ENCODE data around the gene PROX2.

PROX2 gene, protein sequence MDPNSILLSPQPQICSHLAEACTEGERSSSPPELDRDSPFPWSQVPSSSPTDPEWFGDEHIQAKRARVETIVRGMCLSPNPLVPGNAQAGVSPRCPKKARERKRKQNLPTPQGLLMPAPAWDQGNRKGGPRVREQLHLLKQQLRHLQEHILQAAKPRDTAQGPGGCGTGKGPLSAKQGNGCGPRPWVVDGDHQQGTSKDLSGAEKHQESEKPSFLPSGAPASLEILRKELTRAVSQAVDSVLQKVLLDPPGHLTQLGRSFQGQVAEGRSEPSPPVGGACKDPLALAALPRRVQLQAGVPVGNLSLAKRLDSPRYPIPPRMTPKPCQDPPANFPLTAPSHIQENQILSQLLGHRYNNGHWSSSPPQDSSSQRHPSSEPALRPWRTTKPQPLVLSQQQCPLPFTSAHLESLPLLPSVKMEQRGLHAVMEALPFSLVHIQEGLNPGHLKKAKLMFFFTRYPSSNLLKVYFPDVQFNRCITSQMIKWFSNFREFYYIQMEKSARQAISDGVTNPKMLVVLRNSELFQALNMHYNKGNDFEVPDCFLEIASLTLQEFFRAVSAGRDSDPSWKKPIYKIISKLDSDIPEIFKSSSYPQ

DNA sequence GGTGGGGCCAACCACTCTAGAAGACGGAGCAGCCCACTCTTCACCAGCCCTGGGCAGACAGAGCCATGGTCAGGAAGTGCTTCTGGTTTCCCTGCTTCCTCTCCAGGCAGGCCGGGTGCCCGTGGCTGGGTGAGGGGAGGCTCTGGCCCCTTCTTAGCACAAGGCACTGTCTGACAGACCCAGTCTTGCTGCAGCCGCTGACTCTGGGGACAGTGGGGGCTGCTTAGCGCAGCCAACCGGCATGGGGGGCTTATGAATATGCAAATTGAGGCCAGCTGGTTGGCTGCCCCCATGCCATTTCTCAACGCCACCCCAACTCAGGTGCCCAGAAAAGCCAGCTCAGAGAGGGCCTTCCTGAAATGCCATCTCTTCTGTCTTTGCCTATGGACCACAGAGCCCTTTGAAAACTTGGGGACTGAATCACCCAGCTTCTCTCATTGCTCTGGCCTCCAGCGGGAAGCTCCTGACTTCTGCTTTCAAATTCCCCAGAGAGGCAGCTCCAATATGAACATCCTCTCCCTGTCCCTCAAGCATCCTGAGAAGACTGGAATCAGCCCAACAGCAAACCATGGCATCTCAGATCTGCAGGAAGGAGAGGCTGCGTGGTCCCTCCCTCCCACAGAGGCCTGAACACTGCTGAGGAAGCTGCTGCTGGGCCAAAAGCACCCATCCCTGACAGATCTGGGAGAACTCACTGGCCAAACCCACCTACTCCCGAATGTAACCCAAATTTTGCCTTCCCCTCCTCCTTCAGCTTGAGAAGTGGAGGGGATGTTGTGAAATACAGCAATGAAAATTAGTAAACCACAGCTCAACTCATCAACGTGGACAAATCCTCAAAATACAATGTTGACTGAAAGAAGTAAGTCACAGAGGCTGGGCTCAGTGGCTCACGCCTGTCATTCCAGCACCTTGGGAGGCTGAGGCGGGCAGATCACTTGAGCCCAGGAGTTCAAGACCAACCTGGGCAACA lies at the start of gene PROX2:
Gene PROX2 (minus strand): TSS at position 205 of the 973 bp plus-strand sequence. CDS start 12,311 bp downstream, outside the sequence.
- DNase-seq: no peak

DNA sequence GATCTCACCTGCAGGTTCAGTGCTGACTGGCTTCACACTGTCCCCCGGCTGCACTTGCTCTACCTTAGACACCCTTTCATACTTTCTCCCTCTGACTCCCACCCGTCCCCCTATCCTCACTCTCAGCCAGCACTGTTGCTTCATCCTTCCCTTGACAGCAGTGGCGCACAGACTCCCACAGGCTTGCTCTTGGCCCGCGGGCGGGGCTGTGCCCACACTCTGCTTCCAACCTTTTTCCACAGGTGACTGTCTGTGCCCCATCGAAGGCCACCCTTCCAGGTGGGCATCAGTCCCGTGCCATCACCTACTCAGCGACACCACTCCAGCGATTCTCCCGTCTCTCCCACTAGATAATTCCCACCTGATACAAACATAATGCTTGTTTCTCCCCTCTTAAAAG lies 48.1 kb upstream of the PROX2 start:
- DNase-seq: no peak

DNA sequence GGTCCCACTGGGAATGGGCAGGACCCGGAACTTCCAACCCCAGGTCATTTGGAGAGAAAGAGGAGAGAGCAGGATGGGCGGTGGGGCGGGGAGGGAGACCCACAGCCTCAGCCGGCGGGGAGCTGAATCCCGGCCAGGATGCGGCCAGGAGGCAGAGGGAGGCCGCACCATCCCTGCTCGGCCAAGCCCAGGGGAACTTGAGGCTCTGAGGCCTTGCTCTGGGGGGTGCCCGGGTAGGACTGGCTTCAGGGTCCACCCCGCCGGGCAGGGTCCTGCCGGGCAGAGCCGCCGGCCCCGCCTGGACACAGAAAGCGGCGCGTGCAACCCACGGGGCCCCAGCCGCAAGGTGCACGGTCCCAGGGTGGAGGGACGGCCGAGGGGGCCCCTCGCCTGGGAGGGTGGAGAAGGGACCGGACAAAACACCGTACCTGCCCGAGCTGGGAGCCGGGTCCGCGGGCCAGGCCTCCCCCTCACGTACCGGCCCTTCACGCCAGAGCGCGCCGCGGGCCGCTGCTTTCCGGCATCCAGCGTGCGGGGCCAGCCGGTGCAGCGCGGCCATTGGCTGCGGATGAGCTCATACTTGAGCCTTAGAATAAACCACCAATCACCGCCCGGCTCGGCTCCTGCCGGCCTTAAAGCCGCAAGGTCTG lies 46.9 kb upstream of the PROX2 start, which contains the start of gene RPS6KL1:
Gene RPS6KL1 (minus strand): TSS at position 509 of the 650 bp plus-strand sequence. CDS start 1,719 bp downstream, outside the sequence.
- peak; percentile 86 for DNase-seq

DNA sequence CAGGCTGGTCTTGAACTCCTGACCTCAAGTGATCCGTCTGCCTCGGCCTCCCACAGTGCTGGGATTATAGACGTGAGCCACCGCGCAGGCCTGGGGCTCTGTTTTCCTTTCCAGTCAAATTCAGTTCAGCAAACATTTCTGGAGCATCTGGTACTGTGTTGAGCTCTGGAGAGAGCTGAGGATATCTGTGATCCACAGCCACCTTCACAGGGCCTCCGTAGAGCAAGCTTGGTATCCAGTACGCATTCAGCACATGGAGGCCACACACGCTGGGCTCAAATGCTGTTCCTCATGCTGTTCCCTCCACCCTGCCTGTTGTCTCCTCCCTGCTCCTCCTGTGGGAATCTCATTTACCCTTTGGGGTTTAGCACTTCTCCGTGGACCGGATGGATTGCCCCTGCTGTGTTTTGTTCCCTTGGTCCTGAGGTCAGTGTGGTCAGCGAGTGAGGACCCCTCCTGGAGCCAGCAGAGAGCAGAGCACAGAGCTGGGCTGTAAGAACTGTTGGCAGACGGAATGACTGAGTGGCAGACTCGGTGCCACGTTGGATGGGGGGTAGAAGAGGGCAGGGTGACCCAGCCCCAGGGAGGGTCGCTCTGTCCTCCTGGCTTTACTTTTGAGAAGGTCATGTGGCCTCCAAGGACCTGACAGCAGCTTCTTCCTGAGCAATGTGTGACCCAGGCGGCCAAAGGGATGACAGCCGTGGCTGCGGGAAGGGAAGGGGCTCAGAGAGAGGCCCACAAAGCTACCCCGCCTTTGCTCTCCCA lies 46.2 kb upstream of the PROX2 start:
- no peak for DNase-seq

DNA sequence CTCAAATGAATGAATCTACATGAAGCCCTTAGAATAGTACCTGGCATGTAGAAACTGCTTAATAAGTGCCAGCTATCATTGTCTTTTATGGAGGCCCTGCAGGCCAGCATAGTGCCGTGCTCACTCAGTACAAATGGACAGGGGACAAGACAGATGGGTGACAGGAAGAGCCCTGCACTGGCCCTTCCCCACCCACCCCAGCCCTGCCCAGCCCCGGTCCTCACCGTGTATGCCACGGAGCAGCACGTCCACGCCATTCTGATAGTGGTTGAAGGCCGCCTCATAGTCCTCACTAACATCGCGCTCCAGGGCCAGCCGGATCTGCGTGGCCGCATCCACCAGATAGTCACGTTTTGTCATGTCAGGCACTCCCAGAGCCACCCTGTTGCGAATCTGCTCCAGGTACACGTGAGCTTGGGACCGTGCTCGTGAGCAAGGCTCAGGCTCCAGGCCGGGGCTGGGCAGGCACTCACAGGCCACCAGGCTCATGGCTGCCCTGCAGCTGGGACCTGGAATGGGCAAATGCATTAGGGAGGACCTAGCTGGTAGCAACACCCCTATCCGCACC lies 45.2 kb upstream of the PROX2 start:
- DNase-seq: no peak

DNA sequence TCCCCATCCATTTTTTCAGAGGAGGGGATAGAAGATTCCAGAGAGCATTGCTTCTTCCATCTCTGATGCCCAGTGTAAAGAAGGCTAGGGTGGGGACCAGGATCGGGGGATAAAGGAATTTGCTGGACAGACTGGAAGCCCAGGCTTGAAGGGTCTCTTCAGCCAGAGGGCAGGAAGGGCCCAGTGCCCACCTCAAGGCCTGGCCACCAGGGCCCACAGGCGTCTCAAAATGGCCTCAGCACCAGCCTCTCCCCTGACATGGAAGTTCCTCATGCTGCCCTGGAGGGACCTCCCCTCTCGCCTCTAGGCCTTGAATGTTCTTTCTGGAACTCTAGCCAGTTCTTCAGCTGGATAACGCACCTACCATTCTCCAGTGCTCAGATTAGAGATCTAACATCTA lies 44.3 kb upstream of the PROX2 start:
- no peak for DNase-seq

DNA sequence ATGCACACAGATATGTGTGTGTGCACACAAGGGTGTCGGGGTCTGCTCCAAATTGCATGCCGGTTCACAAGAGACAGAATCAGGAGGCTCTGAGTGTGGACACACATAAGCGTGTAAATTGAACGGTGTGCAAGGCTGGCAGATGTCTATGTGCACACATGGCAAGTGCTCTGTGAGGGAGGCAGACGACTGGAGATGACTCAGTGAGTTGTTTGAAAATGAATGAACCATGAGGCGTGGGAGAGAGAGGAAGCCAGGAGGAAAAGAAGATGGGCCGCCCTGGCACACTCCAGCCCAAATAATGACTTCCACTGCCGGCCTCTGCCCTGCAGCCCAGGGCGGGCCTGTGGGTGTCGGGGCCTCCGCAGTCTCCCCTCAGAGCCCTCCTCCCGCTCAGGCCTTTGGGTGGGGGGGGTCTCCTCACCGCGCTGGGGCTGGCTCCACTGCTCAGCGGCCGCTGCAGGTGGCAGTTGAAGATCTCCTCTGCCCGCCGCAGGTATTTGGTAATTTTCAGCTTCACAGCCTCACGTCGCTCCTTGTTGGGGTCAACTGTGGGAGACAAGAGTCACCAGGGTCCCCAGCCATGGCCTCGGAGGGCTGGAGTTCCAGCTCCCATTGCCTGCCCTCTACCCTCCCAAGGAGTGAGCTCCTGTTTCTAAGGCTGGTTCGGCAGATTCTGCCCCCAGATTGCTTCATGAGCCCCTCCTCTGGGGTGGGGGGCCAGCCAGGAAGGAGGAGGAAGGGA lies 43.6 kb upstream of the PROX2 start:
- no peak for DNase-seq

DNA sequence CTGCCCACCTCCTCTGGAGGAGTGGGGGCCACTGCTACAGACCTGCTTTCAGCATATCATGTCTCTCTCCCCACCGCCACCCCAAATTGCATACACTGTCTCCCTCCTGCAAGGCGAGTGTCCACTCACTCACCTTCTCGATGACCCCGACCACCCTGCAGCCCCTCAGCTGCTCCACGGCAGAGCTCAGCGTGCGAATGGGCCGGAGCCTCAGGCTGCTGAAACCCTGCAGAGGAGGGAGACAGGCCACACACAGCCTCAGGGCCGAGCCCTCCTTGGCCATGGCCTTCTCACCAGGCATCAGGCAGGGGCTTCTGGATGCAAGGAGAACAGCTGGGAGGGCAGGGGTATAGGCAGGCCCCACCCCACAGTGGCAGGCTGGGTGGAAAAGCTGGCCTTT lies 42.4 kb upstream of the PROX2 start:
- no peak for DNase-seq

DNA sequence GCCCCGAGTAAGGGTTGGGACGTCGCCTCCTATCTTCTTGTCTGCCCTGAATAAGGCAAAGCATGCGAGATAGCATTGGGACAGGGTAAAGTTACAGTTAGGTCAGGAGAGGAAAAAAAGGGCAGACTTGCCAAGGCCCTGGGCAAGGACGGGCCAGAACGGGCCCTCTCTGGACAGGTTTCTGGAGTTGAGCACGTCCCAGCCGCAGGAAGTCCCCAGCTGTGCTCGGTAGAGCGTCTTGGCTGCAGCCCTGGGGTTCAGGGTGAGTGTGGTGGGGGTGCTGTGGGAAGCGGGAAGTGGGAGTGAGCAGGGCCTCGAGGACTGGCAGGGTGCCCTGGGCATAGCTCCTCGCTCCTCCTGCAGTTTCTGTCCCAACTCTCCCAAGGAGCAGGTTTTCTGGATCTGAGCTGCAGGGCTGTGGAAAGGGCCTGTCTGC lies 41.7 kb upstream of the PROX2 start:
- DNase-seq: no peak

DNA sequence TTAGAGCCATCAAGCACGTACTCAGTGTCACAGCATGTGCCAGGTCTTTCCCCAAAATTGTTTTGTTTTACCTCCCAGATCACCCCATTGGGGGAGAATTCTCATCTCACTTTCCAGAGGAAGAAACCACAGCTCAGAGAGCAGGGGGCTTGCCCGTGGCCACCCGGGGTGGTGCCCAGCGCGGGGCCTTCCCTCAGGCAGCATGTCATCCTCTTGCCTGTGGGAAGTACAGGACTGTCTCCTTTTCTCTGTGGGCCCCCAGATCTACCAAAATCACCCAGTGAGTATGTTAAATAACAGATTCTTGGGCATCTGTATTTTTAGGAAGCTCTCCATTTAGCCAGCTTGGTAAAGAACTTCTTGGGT lies 41.2 kb upstream of the PROX2 start:
- no peak for DNase-seq

DNA sequence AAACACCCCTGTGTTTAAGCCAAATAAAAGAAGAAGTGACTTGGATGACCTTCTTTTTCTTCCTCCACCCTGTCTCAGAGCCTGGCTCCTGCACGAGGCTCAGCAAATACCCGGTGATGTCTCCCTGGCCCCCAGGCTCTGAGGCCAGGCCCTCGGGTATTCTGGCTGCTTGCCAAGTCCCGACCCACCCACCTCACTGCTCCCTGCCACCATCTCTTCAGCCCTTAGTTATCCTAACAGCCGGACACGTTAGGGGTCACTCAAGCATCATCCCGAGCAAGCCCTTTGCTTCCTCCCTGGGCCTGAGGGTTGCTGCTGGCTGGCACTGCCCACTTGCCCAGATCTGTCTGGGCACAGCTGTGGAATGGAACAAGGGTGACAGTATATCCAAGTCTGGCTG lies 39.9 kb upstream of the PROX2 start:
- no peak for DNase-seq

DNA sequence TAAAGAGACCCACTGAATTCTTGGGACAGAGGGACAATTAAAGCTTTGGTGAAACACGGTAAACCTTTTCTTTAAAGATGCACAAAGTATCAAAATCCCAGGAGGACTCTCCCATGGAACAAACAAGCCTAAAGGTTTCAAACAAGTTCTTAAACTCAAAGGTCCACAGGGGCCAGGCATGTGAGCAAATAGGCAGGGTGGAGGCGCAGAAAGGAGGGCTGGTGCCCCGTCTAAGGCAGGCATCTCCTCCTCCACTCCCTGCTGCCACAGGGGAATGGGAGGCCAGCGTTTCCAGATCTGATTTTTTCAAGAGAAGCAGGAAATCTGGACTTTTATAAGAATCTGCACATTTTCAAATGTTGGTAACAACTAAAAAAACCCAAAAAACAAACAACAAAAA lies 39.5 kb upstream of the PROX2 start:
- no peak for DNase-seq

DNA sequence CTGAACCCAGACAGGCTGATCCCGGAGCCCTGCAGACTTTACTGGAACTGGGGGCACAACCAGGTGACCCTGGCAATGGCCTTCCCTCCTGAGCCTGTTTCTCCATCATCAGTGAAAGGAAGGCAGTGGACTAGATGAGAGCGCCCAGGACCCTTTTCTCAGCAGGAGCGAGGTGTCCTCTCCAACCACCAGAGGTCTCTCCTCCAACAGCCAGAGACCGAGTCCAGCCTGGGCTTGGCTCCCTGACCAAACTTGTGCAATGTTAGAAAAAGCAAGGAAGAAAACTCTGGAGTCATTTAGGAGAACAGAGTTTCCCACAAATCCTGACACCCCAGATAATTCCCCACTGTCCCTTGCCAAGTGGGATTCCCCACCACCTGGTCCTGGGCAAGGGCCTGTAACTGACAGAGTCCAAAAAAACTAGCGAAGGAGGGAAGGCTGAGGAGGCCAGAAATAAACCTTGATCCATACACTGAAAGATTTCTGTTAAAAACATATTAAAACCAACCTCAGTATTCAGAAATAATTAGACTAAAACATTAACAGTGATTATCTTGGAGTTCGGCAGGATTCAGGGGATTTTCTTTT lies 38.1 kb upstream of the PROX2 start:
- peak; percentile 7 for DNase-seq

DNA sequence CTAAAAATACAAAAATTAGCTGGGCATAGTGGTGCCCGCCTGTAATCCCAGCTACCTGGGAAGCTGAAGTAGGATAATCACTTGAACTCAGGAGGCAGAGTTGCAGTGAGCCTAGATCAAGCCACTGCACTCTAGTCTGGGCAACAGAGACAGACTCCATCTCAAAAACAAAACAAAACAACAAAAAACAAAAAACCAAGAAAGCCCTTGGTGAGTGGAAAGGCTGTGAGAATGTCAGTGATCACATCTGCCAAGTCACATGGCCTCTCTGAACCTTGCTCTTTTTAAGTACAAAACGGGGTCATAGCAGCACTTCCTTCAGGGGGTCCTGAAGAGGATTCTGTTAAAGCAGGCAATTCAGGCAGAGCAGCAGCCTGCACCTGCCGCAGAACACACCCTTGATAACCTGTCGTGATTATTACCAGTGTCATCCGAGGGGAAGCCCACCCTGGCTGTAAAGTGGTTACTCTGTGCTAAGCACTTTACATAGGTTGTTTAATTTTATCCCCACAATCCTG lies 37.5 kb upstream of the PROX2 start:
- DNase-seq: no peak

DNA sequence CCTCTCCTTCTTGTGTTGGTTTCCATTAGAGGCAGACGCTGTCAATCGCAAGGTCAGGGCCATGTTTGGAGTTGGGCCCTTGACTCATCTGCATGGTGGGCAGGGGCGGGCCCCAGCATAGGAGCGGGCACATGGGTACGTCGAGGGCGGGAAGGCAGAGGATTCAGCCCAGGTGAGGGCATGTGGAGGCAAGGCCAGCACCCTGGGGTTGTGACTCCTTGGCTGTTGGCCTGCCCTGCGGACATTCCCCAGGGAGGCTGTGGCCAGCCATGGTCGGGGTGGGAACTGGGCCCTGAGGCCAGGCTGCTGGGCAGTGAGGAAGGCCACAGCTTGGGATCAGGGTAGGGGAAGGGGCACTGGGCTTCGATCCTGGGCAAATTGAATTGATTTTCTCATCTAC lies 36.9 kb upstream of the PROX2 start:
- no peak for DNase-seq

DNA sequence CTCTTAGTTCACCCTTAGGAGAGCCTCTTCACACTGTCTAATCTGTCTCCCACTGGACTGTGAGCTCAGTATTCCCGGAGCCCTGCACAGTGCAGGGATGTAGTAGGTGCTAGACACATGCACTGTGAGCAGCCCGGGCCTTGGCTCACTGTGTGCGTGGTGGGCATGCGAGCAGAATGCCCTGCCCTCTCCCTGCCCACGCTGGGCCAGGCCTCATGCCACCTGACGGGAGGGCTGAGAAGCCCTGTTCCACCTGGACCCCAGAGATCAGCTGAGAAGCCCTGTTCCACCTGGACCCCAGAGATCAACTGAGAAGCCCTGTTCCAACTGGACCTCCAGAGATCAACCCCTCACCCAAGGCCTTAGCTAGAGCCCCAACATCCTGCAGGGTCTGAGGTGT lies 36.2 kb upstream of the PROX2 start:
- no peak for DNase-seq

DNA sequence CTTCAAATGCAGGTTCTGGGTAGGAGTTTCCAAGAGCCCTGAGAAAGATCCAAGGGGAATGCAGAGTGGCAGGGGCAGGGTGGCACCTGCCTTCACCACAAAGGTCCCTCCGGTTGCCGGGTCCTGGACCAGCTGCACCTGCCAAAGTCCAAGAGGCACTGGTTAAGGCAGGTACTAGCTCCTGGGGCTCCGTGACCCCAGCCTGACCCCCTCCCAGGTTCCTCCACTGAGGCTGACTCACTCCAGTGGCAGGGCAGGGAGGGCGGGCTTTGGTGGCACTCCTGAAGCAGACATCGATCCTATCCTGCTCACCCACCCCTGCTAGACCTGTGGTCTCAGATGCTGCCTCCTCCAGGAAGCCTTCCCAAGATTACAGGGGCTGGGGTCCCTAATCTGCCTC lies 35.8 kb upstream of the PROX2 start:
- no peak for DNase-seq

DNA sequence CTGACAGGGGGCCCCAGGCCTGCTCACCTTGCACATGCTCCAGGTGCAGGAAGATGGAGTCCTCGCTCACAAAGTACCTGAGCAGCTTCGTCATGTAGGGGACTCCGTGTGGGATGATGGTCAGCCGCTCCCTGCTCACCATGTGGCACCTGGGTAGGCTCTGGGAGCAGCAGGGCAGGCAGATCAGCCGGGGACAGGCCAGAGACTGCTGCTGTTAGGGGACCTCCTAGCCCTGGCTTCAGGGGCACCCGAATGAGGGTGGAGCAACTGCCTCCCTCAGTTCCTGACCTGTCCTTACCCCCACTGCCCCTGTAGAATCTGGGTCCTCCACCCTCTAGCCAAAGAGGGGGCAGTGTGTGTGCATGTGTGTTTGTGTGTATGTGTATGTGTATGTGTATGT lies 35.3 kb upstream of the PROX2 start:
- DNase-seq: no peak

DNA sequence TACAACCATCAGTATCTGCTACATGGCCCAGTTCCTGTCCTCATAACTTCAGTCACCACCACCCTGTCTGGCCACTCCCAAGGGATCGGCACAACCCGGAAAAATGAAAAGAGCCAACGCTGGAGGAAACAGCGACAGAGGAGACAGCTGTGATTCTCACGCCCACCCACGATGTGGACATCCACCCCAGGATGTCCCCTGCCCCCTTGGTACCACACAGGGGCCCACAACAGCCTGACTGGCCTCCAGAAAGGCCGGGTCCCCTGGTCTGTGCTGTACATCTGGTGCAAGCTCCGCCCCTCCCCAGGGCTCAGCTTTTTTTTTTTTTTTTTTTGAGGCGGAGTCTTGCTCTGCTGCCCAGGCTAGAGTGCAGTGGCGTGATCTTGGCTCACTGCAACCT lies 34.6 kb upstream of the PROX2 start:
- no peak for DNase-seq

DNA sequence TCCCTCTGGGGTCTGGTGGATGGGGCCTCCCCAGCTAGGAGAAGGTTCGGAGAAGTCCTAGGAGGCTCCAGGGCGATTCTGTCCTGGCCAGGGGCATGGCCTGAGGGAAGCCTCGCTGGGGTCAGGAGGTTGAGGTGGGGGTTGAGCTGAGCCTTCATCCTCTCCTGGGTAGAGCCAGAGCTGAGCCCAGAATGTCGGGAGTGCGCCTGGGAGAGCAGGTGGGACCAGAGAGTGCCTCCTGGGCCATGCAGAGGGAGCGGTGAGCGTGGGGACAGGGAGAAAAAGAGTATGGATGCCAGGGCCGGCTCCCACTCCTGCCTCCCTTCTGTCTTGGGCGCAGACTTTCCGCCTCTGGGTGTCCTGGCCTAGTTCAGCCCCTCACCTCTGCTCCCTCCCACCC lies 34.0 kb upstream of the PROX2 start:
- DNase-seq: no peak

Data from NCI-H146 (cell line).